ENCODE data around the gene RHNO1.
"Not testable (repeated sequence)": the region's sequence is repeated elsewhere in the genome, so short reads cannot be mapped to it uniquely, and the experiment has no call there.

- not testable (repeated sequence) for TF ChIP-seq CTCF, POLR2A, POLR2AphosphoS5, EP300 (IDR thresholded peaks at IDR 0.05)
These were observed 13.6 kb upstream of the RHNO1 start for GRCh38 chr12:2863402-2863801.

Measured in suprapubic skin (tissue), 4 donors.